Stimulated activated naive CD8-positive, alpha-beta T cell treated with anti-CD3 and anti-CD28 coated beads, Interleukin-15, Interleukin-2, amounts not matched to agents 100 ng/mL and 50 ng/mL, for 24 hours (primary cell): ENCODE results near the gene CENPP.

Source experiments
- H3K27ac Mint-ChIP-seq: one replicate; pipeline ENCODE4 v1.8.0; 2021; ENCODE audit warnings: mild to moderate bottlenecking, mixed read lengths
- H3K27me3 Mint-ChIP-seq: one replicate; pipeline ENCODE4 v1.8.0; 2021; ENCODE audit warnings: mixed read lengths
- H3K36me3 Mint-ChIP-seq: one replicate; pipeline ENCODE4 v1.8.0; 2021; ENCODE audit warnings: low read depth, mixed read lengths
- H3K4me1 Mint-ChIP-seq: one replicate; pipeline ENCODE4 v1.8.0; 2021; ENCODE audit warnings: low read depth, mixed read lengths
- H3K4me3 Mint-ChIP-seq: one replicate; pipeline ENCODE4 v1.8.0; 2021; ENCODE audit warnings: mild to moderate bottlenecking, mixed read lengths
- H3K9me3 Mint-ChIP-seq: one replicate; pipeline ENCODE4 v1.8.0; 2021; ENCODE audit warnings: mixed read lengths

CENPP gene

GRCh38 chr9:92384375-92384774 is 58.6 kb downstream of the CENPP start:
- H3K4me1 Mint-ChIP-seq = peaks cover 4% of the 10 kb centered on the region
- H3K27me3 Mint-ChIP-seq = no peaks in the 10 kb centered on the region

GRCh38 chr9:92385001-92385400 is 59.2 kb downstream of the CENPP start:
- H3K27ac Mint-ChIP-seq = no peak overlapping the region
- no peaks in the 10 kb centered on the region for H3K27me3 Mint-ChIP-seq
- H3K36me3 Mint-ChIP-seq = peaks cover 17% of the 10 kb centered on the region
- no peaks in the 10 kb centered on the region for H3K9me3 Mint-ChIP-seq
- peaks cover 4% of the 10 kb centered on the region for H3K4me1 Mint-ChIP-seq
- H3K4me3 Mint-ChIP-seq = no peak overlapping the region

More at GRCh38 chr9:92384375-92384774, 58.6 kb downstream of the CENPP start:
- H3K27ac Mint-ChIP-seq = no peak overlapping the region
- H3K36me3 Mint-ChIP-seq = peaks cover 20% of the 10 kb centered on the region
- no peaks in the 10 kb centered on the region for H3K9me3 Mint-ChIP-seq
- no peak overlapping the region for H3K4me3 Mint-ChIP-seq

- no peak overlapping the region for H3K4me3 Mint-ChIP-seq
- H3K9me3 Mint-ChIP-seq = no peaks in the 10 kb centered on the region
- H3K27ac Mint-ChIP-seq = no peak overlapping the region
- peaks cover 4% of the 10 kb centered on the region for H3K4me1 Mint-ChIP-seq
- peaks cover 15% of the 10 kb centered on the region for H3K36me3 Mint-ChIP-seq
- no peaks in the 10 kb centered on the region for H3K27me3 Mint-ChIP-seq
These were observed 59.7 kb downstream of the CENPP start for GRCh38 chr9:92385477-92385876.

GRCh38 chr9:92385953-92386352 is 60.2 kb downstream of the CENPP start:
- Mint-ChIP-seq H3K4me1 (peaks cover 4% of the 10 kb centered on the region), H3K36me3 (peaks cover 10% of the 10 kb centered on the region), H3K27ac (no peak overlapping the region), H3K9me3 (no peaks in the 10 kb centered on the region), H3K27me3 (no peaks in the 10 kb centered on the region), H3K4me3 (no peak overlapping the region)

- Mint-ChIP-seq H3K4me3 (no peak overlapping the region), H3K27me3 (no peaks in the 10 kb centered on the region), H3K4me1 (no peaks in the 10 kb centered on the region), H3K9me3 (no peaks in the 10 kb centered on the region), H3K27ac (no peak overlapping the region), H3K36me3 (no peaks in the 10 kb centered on the region)
These were observed 66.9 kb downstream of the CENPP start for GRCh38 chr9:92392690-92393089.

- Mint-ChIP-seq H3K27ac (no peak overlapping the region), H3K9me3 (no peaks in the 10 kb centered on the region), H3K4me3 (no peak overlapping the region), H3K36me3 (no peaks in the 10 kb centered on the region), H3K4me1 (no peaks in the 10 kb centered on the region), H3K27me3 (no peaks in the 10 kb centered on the region)
These were observed 67.9 kb downstream of the CENPP start for GRCh38 chr9:92393686-92394085.

- H3K27me3 Mint-ChIP-seq = no peaks in the 10 kb centered on the region
- peaks cover 4% of the 10 kb centered on the region for H3K36me3 Mint-ChIP-seq
- no peak overlapping the region for H3K27ac Mint-ChIP-seq
- H3K4me3 Mint-ChIP-seq = no peak overlapping the region
- H3K9me3 Mint-ChIP-seq = no peaks in the 10 kb centered on the region
- H3K4me1 Mint-ChIP-seq = no peaks in the 10 kb centered on the region
These were observed 69.9 kb downstream of the CENPP start for GRCh38 chr9:92395617-92396016.

GRCh38 chr9:92397853-92398252 is 72.1 kb downstream of the CENPP start:
- Mint-ChIP-seq H3K36me3 (peaks cover 4% of the 10 kb centered on the region), H3K27me3 (no peaks in the 10 kb centered on the region), H3K4me1 (peaks cover 11% of the 10 kb centered on the region), H3K4me3 (no peak overlapping the region), H3K27ac (no peak overlapping the region), H3K9me3 (no peaks in the 10 kb centered on the region)

- H3K27ac Mint-ChIP-seq = no peak overlapping the region
- no peaks in the 10 kb centered on the region for H3K9me3 Mint-ChIP-seq
- no peaks in the 10 kb centered on the region for H3K27me3 Mint-ChIP-seq
- peaks cover 11% of the 10 kb centered on the region for H3K36me3 Mint-ChIP-seq
- H3K4me3 Mint-ChIP-seq = no peak overlapping the region
- H3K4me1 Mint-ChIP-seq = peaks cover 42% of the 10 kb centered on the region
These were observed 76.6 kb downstream of the CENPP start for GRCh38 chr9:92402360-92402759.

- peaks cover 11% of the 10 kb centered on the region for H3K36me3 Mint-ChIP-seq
- H3K27me3 Mint-ChIP-seq = no peaks in the 10 kb centered on the region
- no peaks in the 10 kb centered on the region for H3K9me3 Mint-ChIP-seq
- no peak overlapping the region for H3K27ac Mint-ChIP-seq
- peaks cover 42% of the 10 kb centered on the region for H3K4me1 Mint-ChIP-seq
- H3K4me3 Mint-ChIP-seq = no peak overlapping the region
These were observed 77.3 kb downstream of the CENPP start for GRCh38 chr9:92402826-92403745.

- Mint-ChIP-seq H3K9me3 (no peaks in the 10 kb centered on the region), H3K27me3 (no peaks in the 10 kb centered on the region), H3K4me3 (no peak within 1 kb of the TSS), H3K36me3 (peaks cover 7% of the 10 kb centered on the region), H3K4me1 (peaks cover 42% of the 10 kb centered on the region), H3K27ac (no peak within 1 kb of the TSS)
These were observed 78.5 kb downstream of the CENPP start, which contains the start of gene OGN for GRCh38 chr9:92404042-92404836. OGN (minus strand) TSS chr9:92404578; CDS start chr9:92403407, 1,171 bp downstream.

- H3K4me3 Mint-ChIP-seq = no peak overlapping the region
- no peaks in the 10 kb centered on the region for H3K27me3 Mint-ChIP-seq
- H3K36me3 Mint-ChIP-seq = peaks cover 7% of the 10 kb centered on the region
- peak overlapping the region; percentile 8 for H3K27ac Mint-ChIP-seq
- H3K9me3 Mint-ChIP-seq = no peaks in the 10 kb centered on the region
- peaks cover 42% of the 10 kb centered on the region for H3K4me1 Mint-ChIP-seq
These were observed 80.1 kb downstream of the CENPP start for GRCh38 chr9:92405818-92406217.

- Mint-ChIP-seq H3K27me3 (no peaks in the 10 kb centered on the region), H3K27ac (no peak overlapping the region), H3K4me1 (peaks cover 42% of the 10 kb centered on the region), H3K4me3 (peak overlapping the region; percentile 0), H3K9me3 (no peaks in the 10 kb centered on the region), H3K36me3 (peaks cover 7% of the 10 kb centered on the region)
These were observed 80.7 kb downstream of the CENPP start for GRCh38 chr9:92406477-92406876.

GRCh38 chr9:92407818-92408217 is 82.1 kb downstream of the CENPP start:
- Mint-ChIP-seq H3K27ac (no peak overlapping the region), H3K4me3 (no peak overlapping the region), H3K4me1 (peaks cover 31% of the 10 kb centered on the region), H3K9me3 (no peaks in the 10 kb centered on the region), H3K36me3 (peaks cover 12% of the 10 kb centered on the region), H3K27me3 (no peaks in the 10 kb centered on the region)
